IPS-18a (cell line): ENCODE measurements around the gene ZNF286A.
A peak's percentile ranks its signal among the peaks of the same experiment; 100 is the strongest.
"Not testable (repeated sequence)": the region's sequence is repeated elsewhere in the genome, so short reads cannot be mapped to it uniquely, and the experiment has no call there.

Experiments used
- H3K27ac ChIP-seq: one replicate; pipeline ENCODE4 v1.5.1; 2013; ENCODE audit warnings: low read length
- H3K27me3 ChIP-seq: one replicate; pipeline ENCODE4 v1.6.1; 2013; ENCODE audit warnings: mild to moderate bottlenecking, low read length; ENCODE audit not compliant: control insufficient read depth, insufficient read depth
- H3K36me3 ChIP-seq: one replicate; pipeline ENCODE4 v1.6.1; 2013; ENCODE audit warnings: low read depth, low read length; ENCODE audit not compliant: control insufficient read depth
- H3K4me1 ChIP-seq: one replicate; pipeline ENCODE4 v1.6.1; 2013; ENCODE audit warnings: low read depth, low read length; ENCODE audit not compliant: control insufficient read depth
- H3K4me3 ChIP-seq: one replicate; pipeline ENCODE4 v1.5.1; 2013; ENCODE audit warnings: low read length
- H3K9ac ChIP-seq: one replicate; pipeline ENCODE4 v1.6.1; 2013; ENCODE audit warnings: mild to moderate bottlenecking, low read length, moderate library complexity
- H3K9me3 ChIP-seq: one replicate; pipeline ENCODE4 v1.6.1; 2013; ENCODE audit warnings: low read depth, low read length; ENCODE audit not compliant: control insufficient read depth

ZNF286A gene

DNA sequence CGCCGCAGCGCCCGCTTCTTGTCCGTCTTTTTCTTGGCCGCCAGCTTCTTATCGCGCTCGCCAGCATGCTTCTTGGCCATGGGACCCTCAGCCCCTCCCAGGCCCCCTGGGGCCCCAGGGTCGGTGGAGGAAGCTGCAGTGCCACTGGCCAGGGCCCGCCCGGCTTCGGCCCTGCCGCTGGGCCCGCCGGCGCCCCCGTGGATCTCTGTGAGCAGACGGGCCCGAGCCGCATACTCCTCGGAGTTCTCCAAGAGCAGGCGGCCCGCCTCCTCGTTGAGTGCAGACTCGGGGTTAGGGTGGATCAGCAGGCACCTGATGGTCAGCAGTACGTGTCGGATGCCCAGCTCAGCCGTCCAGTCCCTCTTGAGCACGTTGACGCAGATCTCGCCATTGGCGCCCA lies 4.7 kb downstream of the ZNF286A start:
- not testable (repeated sequence) for H3K4me3 ChIP-seq, H3K4me1 ChIP-seq, H3K27me3 ChIP-seq, H3K27ac ChIP-seq, H3K9ac ChIP-seq
- peaks cover 42% of the 10 kb centered on the region for H3K36me3 ChIP-seq
- peaks cover 22% of the 10 kb centered on the region for H3K9me3 ChIP-seq

DNA sequence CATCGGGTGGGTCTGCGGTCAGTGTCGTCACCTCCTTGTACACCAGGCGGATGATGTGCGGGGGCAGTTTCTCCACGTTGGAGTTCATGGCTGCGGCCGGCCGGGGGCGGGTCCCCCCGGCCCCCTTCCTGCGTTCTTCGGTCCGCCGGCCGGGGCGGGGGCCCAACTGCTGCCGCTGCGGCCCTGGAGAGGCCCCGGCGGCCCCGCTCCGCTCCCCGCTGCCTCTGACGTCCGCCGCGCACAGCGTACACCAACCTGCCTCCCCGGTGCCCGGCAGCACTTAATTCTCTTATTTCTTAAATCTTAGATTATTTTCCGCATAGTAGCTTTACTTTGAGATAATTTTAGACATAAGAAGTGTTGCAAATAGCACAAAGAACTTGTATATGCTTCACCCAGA lies 5.3 kb downstream of the ZNF286A start:
- peaks cover 25% of the 10 kb centered on the region for H3K9me3 ChIP-seq

DNA sequence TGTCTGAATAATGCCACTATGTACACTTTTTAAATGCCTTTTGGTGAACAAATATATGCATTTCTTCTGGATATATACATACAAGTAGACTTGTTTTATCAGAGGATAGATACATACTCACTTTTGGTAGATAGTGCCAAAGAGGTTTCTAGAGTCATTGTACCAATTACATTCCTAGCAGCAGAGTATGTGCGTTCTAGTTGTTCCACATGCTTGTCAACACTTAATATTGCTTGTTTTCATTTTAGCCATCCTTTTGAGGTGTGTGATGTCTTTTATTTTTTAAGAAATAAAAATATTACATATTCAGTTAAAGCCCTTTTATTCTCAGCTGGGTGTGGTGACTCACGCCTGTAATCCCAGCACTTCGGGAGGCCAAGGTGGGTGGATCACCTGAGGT lies 9.3 kb downstream of the ZNF286A start:
- H3K4me1 ChIP-seq, H3K27ac ChIP-seq, H3K27me3 ChIP-seq, H3K9ac ChIP-seq, H3K4me3 ChIP-seq: not testable (repeated sequence)
- peaks cover 43% of the 10 kb centered on the region for H3K36me3 ChIP-seq
- peaks cover 44% of the 10 kb centered on the region for H3K9me3 ChIP-seq

More for the DNA sequence above, 5.3 kb downstream of the ZNF286A start:
- not testable (repeated sequence) for H3K4me1 ChIP-seq, H3K27ac ChIP-seq, H3K9ac ChIP-seq, H3K27me3 ChIP-seq, H3K4me3 ChIP-seq
- peaks cover 42% of the 10 kb centered on the region for H3K36me3 ChIP-seq

DNA sequence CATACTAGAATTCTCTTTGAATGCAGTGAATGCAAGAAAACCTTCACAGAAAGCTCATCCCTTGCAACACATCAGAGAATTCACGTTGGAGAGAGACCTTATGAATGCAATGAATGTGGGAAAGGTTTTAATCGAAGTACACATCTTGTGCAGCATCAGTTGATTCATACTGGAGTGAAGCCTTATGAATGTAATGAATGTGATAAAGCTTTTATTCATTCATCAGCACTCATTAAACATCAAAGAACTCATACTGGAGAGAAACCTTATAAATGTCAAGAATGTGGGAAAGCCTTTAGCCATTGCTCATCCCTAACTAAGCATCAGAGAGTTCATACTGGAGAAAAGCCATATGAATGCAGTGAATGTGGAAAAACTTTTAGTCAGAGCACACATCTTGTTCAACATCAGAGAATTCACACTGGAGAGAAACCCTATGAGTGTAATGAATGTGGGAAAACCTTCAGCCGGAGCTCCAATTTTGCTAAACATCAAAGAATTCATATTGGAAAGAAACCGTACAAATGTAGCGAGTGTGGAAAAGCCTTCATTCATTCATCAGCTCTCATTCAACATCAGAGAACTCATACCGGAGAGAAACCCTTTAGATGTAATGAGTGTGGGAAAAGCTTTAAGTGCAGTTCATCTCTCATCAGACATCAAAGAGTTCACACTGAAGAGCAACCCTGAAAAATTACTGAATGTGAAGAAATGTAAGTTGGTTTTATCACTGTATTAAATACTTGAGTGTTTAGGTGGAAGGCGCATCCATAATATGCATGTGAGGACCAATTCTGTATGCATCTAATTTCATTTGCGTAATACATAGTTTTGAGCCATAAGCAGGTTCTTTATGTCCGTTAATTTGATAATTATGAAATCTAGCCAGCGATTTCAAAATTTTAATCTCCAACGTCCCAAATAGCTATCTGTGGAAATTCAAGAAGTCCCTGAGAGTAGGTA lies 17.3 kb downstream of the ZNF286A start:
- H3K36me3 ChIP-seq, result peaks cover 17% of the 10 kb centered on the region
- not testable (repeated sequence) for H3K27ac ChIP-seq, H3K4me1 ChIP-seq, H3K9ac ChIP-seq, H3K27me3 ChIP-seq
- peaks cover 51% of the 10 kb centered on the region for H3K9me3 ChIP-seq
- peak overlapping the region; percentile 3 for H3K4me3 ChIP-seq

DNA sequence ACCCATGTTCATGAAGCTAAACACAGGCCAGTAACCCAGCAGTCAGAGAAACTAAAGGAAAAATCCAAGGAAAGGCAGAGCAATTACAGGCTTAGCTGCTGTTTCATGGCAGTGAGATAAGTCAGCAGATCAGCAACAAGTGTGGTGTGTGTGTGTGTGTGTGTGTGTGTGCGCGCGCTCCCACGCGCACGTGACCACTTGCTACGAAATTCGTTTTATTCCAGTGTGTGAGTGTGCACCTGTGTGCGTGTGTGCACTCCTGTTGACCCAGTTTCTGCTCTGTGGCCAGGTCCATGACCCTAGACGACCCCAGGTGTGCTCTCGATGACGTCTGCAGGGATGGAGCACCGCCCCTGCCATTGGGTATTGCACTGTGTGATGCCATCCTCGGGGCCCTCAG lies 31.0 kb downstream of the ZNF286A start:
- H3K9me3 ChIP-seq, H3K9ac ChIP-seq, H3K4me1 ChIP-seq: not testable (repeated sequence)

DNA sequence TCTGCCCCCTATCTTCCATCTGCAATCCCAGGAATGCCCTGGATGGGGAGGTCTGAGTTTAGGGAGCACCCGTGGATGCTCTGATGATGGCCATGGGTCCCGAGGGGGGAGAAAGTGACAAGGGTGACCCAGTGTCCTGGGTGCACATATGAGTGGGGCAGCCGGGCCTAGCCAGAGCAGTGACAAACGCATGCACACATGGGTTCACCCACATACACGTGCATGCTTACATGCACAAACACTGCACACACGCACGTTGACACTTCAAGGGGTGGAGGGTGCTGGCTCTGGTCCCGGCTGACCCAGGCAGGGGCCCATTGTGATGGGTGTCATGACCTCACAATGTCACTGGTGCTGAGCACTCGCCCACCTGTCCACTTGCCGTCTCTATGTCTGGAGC lies 32.3 kb downstream of the ZNF286A start, which contains the start of gene TBC1D26:
Gene TBC1D26 (plus strand): TSS at position 384 of the 400 bp plus-strand sequence. CDS start 3,066 bp downstream, outside the sequence.
- H3K4me1 ChIP-seq, H3K27me3 ChIP-seq, H3K36me3 ChIP-seq, H3K4me3 ChIP-seq, H3K9me3 ChIP-seq, H3K27ac ChIP-seq, H3K9ac ChIP-seq: not testable (repeated sequence)

More for the DNA sequence above, 31.0 kb downstream of the ZNF286A start:
- not testable (repeated sequence) for H3K27ac ChIP-seq, H3K4me3 ChIP-seq, H3K36me3 ChIP-seq, H3K27me3 ChIP-seq

DNA sequence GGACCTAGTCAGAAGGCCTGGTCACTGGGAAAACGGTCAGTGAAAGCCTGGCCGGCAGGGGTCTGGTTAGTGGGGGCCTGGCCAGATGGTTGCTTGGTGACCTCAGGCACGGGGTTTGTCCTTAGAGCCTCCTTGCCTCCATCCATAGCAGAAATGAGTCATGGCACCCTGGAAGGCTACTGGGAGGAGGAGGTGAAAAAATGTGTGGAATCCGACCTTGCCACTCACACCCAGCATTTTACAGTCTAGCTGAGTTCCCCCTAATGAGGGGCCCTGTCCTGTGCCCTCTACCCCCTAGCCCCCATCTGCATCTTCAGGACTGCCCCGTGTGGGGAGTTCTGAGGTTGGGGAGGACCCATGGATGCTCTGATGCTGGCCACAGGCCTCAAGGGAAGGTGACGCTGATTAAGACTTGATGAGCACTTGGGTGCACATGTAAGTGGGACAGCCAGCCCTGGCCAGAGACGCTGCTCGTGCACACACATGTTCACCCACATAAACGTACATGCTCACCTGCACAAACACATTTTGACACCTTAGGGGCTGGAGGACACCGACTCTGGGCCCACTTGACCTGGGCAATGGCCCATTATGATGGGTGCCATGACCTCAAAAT lies 33.7 kb downstream of the ZNF286A start:
- not testable (repeated sequence) for H3K4me1 ChIP-seq, H3K4me3 ChIP-seq, H3K27ac ChIP-seq, H3K9ac ChIP-seq, H3K9me3 ChIP-seq, H3K27me3 ChIP-seq, H3K36me3 ChIP-seq

DNA sequence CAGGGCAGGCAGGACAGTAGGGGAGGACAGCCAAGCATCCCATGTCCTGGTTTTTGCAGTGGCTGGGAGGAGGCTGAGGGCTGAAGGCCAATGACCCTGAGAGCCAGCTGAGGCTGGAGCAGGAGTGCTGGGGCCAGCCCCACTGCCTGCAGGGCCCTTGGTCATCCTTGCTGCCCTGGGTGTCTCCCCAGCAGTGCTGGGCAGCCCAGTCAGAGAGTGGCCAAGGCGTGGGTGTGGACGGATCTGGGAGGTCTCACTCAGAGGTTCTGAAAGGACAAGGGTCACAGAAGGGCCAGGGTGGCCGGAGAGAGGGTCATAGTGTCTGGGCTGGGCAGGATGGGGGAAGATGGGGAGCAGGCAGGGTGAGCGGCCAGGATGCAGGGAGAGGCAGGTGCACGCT lies 37.0 kb downstream of the ZNF286A start:
- not testable (repeated sequence) for H3K9ac ChIP-seq, H3K9me3 ChIP-seq, H3K27me3 ChIP-seq, H3K4me3 ChIP-seq, H3K27ac ChIP-seq, H3K36me3 ChIP-seq, H3K4me1 ChIP-seq

DNA sequence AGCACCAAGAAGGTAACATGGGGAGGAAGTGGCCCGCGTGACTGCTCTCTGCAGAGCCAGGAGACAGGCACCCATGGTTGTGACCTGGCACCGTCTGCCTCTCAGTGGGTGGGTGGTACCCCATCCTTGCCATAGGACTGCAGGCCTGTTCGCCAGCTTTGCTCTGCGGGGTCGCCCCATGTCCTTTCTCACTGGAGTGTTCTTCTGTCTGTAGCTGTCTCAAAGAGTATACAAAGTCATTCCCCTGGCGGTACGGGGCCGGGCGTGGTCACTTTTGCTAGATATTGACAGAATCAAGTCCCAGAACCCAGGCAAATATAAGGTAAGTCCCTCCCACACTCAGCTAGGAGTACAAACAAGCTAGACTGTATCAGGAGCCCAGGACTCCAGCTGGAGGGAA lies 38.5 kb downstream of the ZNF286A start:
- no peaks in the 10 kb centered on the region for H3K36me3 ChIP-seq
- H3K9me3 ChIP-seq, result no peaks in the 10 kb centered on the region
- H3K4me1 ChIP-seq, result no peaks in the 10 kb centered on the region
- H3K4me3 ChIP-seq, result no peak overlapping the region
- H3K9ac ChIP-seq, result no peak overlapping the region
- no peak overlapping the region for H3K27ac ChIP-seq
- no peaks in the 10 kb centered on the region for H3K27me3 ChIP-seq

DNA sequence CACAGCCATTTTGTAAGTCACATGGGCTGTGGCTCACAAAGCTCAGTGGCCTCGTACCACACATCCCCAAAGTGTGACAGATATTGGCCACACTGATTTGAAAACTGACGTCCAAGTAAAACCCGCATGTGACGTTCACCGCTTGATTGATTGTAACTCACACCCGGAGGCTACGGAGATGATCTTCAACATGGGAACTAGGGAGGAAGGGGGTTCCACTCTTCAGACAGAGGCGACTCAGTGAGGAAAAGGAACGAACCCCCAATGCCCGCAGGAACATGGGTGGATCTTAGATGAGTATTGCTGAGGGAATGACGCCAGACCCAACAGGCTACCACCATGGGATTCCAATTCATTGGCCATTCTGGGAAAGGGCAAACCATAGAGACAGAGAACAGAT lies 39.7 kb downstream of the ZNF286A start:
- H3K27ac ChIP-seq, H3K9me3 ChIP-seq, H3K4me3 ChIP-seq, H3K36me3 ChIP-seq, H3K9ac ChIP-seq, H3K4me1 ChIP-seq, H3K27me3 ChIP-seq: not testable (repeated sequence)

DNA sequence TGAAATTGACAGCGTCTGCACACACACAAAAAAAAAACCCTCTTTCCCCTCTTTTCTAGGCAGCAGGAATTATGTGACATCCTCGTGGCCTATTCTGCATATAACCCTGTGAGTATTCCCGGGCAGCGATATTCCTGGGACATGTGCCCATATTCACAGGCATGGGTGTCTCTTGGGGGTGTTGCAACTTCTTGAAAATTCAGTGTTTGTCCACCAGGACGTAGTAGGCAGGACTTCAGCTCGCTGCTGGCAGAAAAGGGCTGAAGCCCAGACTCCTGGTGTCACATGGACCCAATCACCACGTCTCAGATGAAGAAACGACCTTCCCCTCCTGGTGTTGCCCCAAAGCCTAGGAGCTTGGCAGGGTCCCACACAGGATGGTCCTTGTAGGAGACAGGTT lies 40.5 kb downstream of the ZNF286A start:
- H3K9me3 ChIP-seq, H3K4me3 ChIP-seq, H3K9ac ChIP-seq, H3K4me1 ChIP-seq, H3K27me3 ChIP-seq, H3K27ac ChIP-seq, H3K36me3 ChIP-seq: not testable (repeated sequence)
